OCI-LY3 (cell line): ENCODE data around the gene MRNIP.

ENCODE experiments used
- H2AFZ ChIP-seq: fragments of 200-600, 300-600 bp; shearing (Covaris generic); 2 replicates; pipeline ENCODE4 v1.6.0; 2014; ENCODE audit warnings: antibody characterized with exemption, low read depth, low read length
- H3K27ac ChIP-seq: fragments of 200-600, 300-600 bp; sonication (generic); 2 replicates; pipeline ENCODE4 v1.5.1; 2014; ENCODE audit warnings: mild to moderate bottlenecking, low read length, moderate library complexity, mixed read lengths
- H3K27me3 ChIP-seq: fragments of 200-600, 300-600 bp; sonication (generic); 2 replicates; pipeline ENCODE4 v1.6.1; 2014; ENCODE audit warnings: low read depth, low read length, mixed read lengths
- H3K36me3 ChIP-seq: fragments of 200-600, 300-600 bp; sonication (generic); replicated peaks from 2 replicates; pipeline ENCODE3; 2014; ENCODE audit warnings: low read depth, low read length, mixed read lengths
- H3K4me1 ChIP-seq: fragments of 300-600, 200-600 bp; sonication (generic); 2 replicates; pipeline ENCODE4 v1.6.1; 2014; ENCODE audit warnings: low read length, mixed read lengths
- H3K4me2 ChIP-seq: fragments of 200-600, 300-600 bp; sonication (generic); 2 replicates; pipeline ENCODE4 v1.6.1; 2014; ENCODE audit warnings: low read length, mixed read lengths
- H3K4me3 ChIP-seq: fragments of 300-600, 200-600 bp; sonication (generic); 2 replicates; pipeline ENCODE4 v1.5.1; 2014; ENCODE audit warnings: antibody characterized with exemption, mild to moderate bottlenecking, low read length, moderate library complexity
- H3K79me2 ChIP-seq: fragments of 300-600, 200-600 bp; shearing (Covaris generic); 2 replicates; pipeline ENCODE4 v1.6.1; 2014; ENCODE audit warnings: mild to moderate bottlenecking, low read length, mixed read lengths
- H3K9ac ChIP-seq: fragments of 300-600, 200-600 bp; shearing (Covaris generic); 2 replicates; pipeline ENCODE4 v1.6.0; 2014; ENCODE audit warnings: mild to moderate bottlenecking, low read length, moderate library complexity
- H3K9me3 ChIP-seq: fragments of 200-600, 300-600 bp; shearing (Covaris generic); 2 replicates; pipeline ENCODE4 v1.6.1; 2014; ENCODE audit warnings: low read length, mixed read lengths; ENCODE audit not compliant: insufficient read depth
- H4K20me1 ChIP-seq: fragments of 200-600, 300-600 bp; sonication (generic); 2 replicates; pipeline ENCODE4 v1.6.1; 2016; ENCODE audit warnings: low read length, mixed read lengths; ENCODE audit not compliant: insufficient read depth
- CTCF ChIP-seq: fragments of 200-600, 300-600 bp; sonication (generic); IDR thresholded peaks from 2 replicates; pipeline ENCODE4 v1.5.1; 2014; ENCODE audit warnings: antibody characterized with exemption, low read length, low read depth
- EZH2phosphoT487 ChIP-seq: fragments of 200-600 bp; shearing (Covaris generic); IDR thresholded peaks from 2 replicates; pipeline ENCODE4 v1.6.1; 2018; ENCODE audit warnings: antibody characterized with exemption, mixed run types, low read depth

MRNIP gene

GRCh38 chr5:179870952-179871351 is 12.3 kb upstream of the MRNIP start:
- Histone ChIP-seq H3K9me3 (no peaks in the 10 kb centered on the region), H3K27ac (no peak overlapping the region), H3K36me3 (peaks cover 75% of the 10 kb centered on the region)

GRCh38 chr5:179870403-179870903 is 11.8 kb upstream of the MRNIP start:
- TF ChIP-seq EZH2phosphoT487 (no peak), CTCF (no peak)
- no peak overlapping the region for H3K27ac ChIP-seq
- no peak overlapping the region for H3K9ac ChIP-seq
- H3K27me3 ChIP-seq: no peaks in the 10 kb centered on the region
- no peaks in the 10 kb centered on the region for H3K9me3 ChIP-seq
- no peaks in the 10 kb centered on the region for H3K4me1 ChIP-seq
- H3K4me3 ChIP-seq: no peak overlapping the region
- H3K79me2 ChIP-seq: no peaks in the 10 kb centered on the region
- H4K20me1 ChIP-seq: peaks cover 5% of the 10 kb centered on the region; the same call in 1 of the 2 replicates
- peaks cover 72% of the 10 kb centered on the region for H3K36me3 ChIP-seq
- no peak overlapping the region for H3K4me2 ChIP-seq
- no peak overlapping the region for H2AFZ ChIP-seq

More at GRCh38 chr5:179870952-179871351, 12.3 kb upstream of the MRNIP start:
- Histone ChIP-seq H4K20me1 (peaks cover 5% of the 10 kb centered on the region; the same call in 1 of the 2 replicates), H3K79me2 (no peaks in the 10 kb centered on the region), H2AFZ (no peak overlapping the region), H3K4me2 (no peak overlapping the region), H3K27me3 (no peaks in the 10 kb centered on the region), H3K9ac (no peak overlapping the region), H3K4me1 (no peaks in the 10 kb centered on the region), H3K4me3 (no peak overlapping the region)
- TF ChIP-seq EZH2phosphoT487: no peak
- TF ChIP-seq CTCF: no peak

GRCh38 chr5:179869641-179870402 is 11.2 kb upstream of the MRNIP start:
- no peaks in the 10 kb centered on the region for H3K4me1 ChIP-seq
- H3K4me2 ChIP-seq: no peak overlapping the region
- H3K9me3 ChIP-seq: no peaks in the 10 kb centered on the region
- no peak overlapping the region for H2AFZ ChIP-seq
- H3K27me3 ChIP-seq: no peaks in the 10 kb centered on the region
- H3K4me3 ChIP-seq: no peak overlapping the region
- peaks cover 5% of the 10 kb centered on the region; the same call in 1 of the 2 replicates for H4K20me1 ChIP-seq
- no peak for TF ChIP-seq CTCF
- TF ChIP-seq EZH2phosphoT487: no peak
- no peaks in the 10 kb centered on the region for H3K79me2 ChIP-seq
- no peak overlapping the region for H3K9ac ChIP-seq
- H3K36me3 ChIP-seq: peaks cover 72% of the 10 kb centered on the region
- no peak overlapping the region for H3K27ac ChIP-seq

GRCh38 chr5:179869101-179869500 is 10.5 kb upstream of the MRNIP start:
- H4K20me1 ChIP-seq: peaks cover 5% of the 10 kb centered on the region; the same call in 1 of the 2 replicates
- H3K9ac ChIP-seq: no peak overlapping the region
- no peaks in the 10 kb centered on the region for H3K9me3 ChIP-seq
- H3K4me3 ChIP-seq: no peak overlapping the region
- H3K79me2 ChIP-seq: no peaks in the 10 kb centered on the region
- peaks cover 68% of the 10 kb centered on the region for H3K36me3 ChIP-seq
- H3K4me2 ChIP-seq: no peak overlapping the region
- H3K27ac ChIP-seq: no peak overlapping the region
- H3K4me1 ChIP-seq: no peaks in the 10 kb centered on the region
- TF ChIP-seq CTCF (no peak), EZH2phosphoT487 (no peak)
- H2AFZ ChIP-seq: no peak overlapping the region
- H3K27me3 ChIP-seq: no peaks in the 10 kb centered on the region
